22Rv1 (cell line): ENCODE data around the gene PSORS1C2.

Experiments
- ZFX ChIP-seq: fragments of 450-650 bp; IDR thresholded peaks from 2 replicates; pipeline ENCODE4 v1.6.1; 2017; ENCODE audit warnings: antibody characterized with exemption, borderline replicate concordance
- TF ChIP-seq, protein P1 (sequence below): fragments of 450-650 bp; IDR thresholded peaks from 2 replicates; pipeline ENCODE4 v1.5.1; 2017; ENCODE audit warnings: mild to moderate bottlenecking

GRCh38 chr6:31111712-31112111, 27.2 kb downstream of the PSORS1C2 start:
- TF ChIP-seq, protein P1, sequence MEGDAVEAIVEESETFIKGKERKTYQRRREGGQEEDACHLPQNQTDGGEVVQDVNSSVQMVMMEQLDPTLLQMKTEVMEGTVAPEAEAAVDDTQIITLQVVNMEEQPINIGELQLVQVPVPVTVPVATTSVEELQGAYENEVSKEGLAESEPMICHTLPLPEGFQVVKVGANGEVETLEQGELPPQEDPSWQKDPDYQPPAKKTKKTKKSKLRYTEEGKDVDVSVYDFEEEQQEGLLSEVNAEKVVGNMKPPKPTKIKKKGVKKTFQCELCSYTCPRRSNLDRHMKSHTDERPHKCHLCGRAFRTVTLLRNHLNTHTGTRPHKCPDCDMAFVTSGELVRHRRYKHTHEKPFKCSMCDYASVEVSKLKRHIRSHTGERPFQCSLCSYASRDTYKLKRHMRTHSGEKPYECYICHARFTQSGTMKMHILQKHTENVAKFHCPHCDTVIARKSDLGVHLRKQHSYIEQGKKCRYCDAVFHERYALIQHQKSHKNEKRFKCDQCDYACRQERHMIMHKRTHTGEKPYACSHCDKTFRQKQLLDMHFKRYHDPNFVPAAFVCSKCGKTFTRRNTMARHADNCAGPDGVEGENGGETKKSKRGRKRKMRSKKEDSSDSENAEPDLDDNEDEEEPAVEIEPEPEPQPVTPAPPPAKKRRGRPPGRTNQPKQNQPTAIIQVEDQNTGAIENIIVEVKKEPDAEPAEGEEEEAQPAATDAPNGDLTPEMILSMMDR: no peak
- no peak for TF ChIP-seq ZFX
